ENCODE results near the gene HDAC4. TPM values are rescaled to one million over a fixed set of nuclear protein-coding genes. Genes with fewer than 3 reads are reported as not detected.
A peak's percentile ranks its signal among the peaks of the same experiment; 100 is the strongest.

The HDAC4 gene
- total and polyA plus RNA-seq, 8 donors = 1.7 to 98.8 (median 24.5) TPM

- no peaks in the 10 kb centered on the region for H3K27me3 ChIP-seq
- H3K4me1 ChIP-seq = peaks cover 0 to 82% (median 53%) of the 10 kb centered on the region in 4 donors
- no peak for DNase-seq
- TF ChIP-seq, protein P1, sequence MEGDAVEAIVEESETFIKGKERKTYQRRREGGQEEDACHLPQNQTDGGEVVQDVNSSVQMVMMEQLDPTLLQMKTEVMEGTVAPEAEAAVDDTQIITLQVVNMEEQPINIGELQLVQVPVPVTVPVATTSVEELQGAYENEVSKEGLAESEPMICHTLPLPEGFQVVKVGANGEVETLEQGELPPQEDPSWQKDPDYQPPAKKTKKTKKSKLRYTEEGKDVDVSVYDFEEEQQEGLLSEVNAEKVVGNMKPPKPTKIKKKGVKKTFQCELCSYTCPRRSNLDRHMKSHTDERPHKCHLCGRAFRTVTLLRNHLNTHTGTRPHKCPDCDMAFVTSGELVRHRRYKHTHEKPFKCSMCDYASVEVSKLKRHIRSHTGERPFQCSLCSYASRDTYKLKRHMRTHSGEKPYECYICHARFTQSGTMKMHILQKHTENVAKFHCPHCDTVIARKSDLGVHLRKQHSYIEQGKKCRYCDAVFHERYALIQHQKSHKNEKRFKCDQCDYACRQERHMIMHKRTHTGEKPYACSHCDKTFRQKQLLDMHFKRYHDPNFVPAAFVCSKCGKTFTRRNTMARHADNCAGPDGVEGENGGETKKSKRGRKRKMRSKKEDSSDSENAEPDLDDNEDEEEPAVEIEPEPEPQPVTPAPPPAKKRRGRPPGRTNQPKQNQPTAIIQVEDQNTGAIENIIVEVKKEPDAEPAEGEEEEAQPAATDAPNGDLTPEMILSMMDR (IDR thresholded peaks at IDR 0.05) = no peak
- TF ChIP-seq POLR2A (IDR thresholded peaks at IDR 0.05) = no peak
- no peak for TF ChIP-seq POLR2AphosphoS5 (IDR thresholded peaks at IDR 0.05)
- no peak for TF ChIP-seq EP300 (IDR thresholded peaks at IDR 0.05)
- H3K36me3 ChIP-seq = no peaks in the 10 kb centered on the region
- H3K27ac ChIP-seq = peak overlapping the region in 1 of 5 donors; percentile 68
- no peak overlapping the region for H3K4me3 ChIP-seq
- WGBS, 5 donors = 77 to 84% (median 80%) methylated on average over 13 of the region's 13 CpGs
- H3K9me3 ChIP-seq = no peaks in the 10 kb centered on the region
- intact Hi-C loops (cut with DNase I; ENCODE audit: low total_unique reads) = no loop called here
These were observed 189.3 kb downstream of the HDAC4 start for GRCh38 chr2:239211396-239212094.

DNA sequence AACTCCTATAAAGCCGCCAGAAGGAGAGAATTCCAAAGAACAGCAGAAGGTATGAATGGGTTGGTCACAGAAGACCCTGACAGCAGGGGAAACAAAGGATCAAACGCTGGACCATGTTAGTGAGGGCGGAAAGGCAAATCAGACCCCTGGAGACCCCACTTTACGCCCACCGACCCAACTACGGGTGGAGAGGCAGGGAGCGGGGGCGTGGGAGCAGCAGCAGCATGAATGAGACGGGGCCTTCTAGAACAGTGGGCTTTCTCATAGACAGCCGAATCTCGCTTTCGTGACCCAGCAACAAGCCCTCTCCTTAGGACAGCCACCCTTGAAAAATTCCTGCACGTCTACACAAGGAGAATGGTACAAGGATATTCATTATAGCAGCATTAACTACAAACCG, 191.0 kb downstream of the HDAC4 start:
- Histone ChIP-seq H3K27me3 (no peaks in the 10 kb centered on the region), H3K9me3 (no peaks in the 10 kb centered on the region), H3K36me3 (no peaks in the 10 kb centered on the region), H3K4me3 (no peak overlapping the region), H3K4me1 (peaks cover 0 to 68% (median 43%) of the 10 kb centered on the region in 4 donors), H3K27ac (peak overlapping the region in 1 of 5 donors; percentile 14)
- DNase-seq = no peak
- no peak for TF ChIP-seq POLR2AphosphoS5 (IDR thresholded peaks at IDR 0.05)
- no peak for TF ChIP-seq POLR2A (IDR thresholded peaks at IDR 0.05)
- TF ChIP-seq EP300 (IDR thresholded peaks at IDR 0.05) = no peak
- intact Hi-C loops (cut with DNase I; ENCODE audit: low total_unique reads) = no loop called here
- WGBS, 5 donors = 89 to 97% (median 93%) methylated on average over 14 of the region's 14 CpGs

- 85 to 91% (median 87%) methylated on average over 11 of the region's 11 CpGs for WGBS, 5 donors
- no peaks in the 10 kb centered on the region for H3K36me3 ChIP-seq
- H3K4me1 ChIP-seq = peaks cover 0 to 57% (median 37%) of the 10 kb centered on the region in 4 donors
- no peak overlapping the region for H3K4me3 ChIP-seq
- no peaks in the 10 kb centered on the region for H3K9me3 ChIP-seq
- H3K27me3 ChIP-seq = no peaks in the 10 kb centered on the region
- intact Hi-C loops (cut with DNase I; ENCODE audit: low total_unique reads) = no loop called here
- no peak for TF ChIP-seq EP300 (IDR thresholded peaks at IDR 0.05)
- no peak for TF ChIP-seq POLR2A (IDR thresholded peaks at IDR 0.05)
- DNase-seq = no peak
- H3K27ac ChIP-seq = no peak overlapping the region
These were observed 192.2 kb downstream of the HDAC4 start for GRCh38 chr2:239208465-239209180.

DNA sequence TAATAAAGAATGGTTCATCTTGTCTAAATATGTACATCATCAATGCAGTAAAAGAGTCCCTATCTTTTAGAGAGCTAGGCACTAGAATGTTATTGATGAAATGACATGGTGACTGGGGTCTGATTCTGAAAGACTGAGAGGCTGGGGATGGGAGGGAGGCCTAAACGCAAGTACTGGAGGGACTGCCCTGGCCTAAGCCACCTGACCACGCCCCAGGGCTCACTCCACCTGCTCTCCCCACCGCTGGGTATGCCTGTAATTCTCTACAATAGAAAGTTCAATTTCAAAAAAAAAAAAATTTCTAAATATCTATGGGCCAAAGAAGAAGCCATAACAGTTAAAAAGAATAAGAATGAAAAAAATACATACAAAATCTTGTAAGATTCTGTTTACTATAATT, 194.0 kb downstream of the HDAC4 start:
- Histone ChIP-seq H3K9me3 (no peaks in the 10 kb centered on the region), H3K4me3 (no peak overlapping the region), H3K4me1 (peaks cover 0 to 43% (median 26%) of the 10 kb centered on the region in 4 donors), H3K36me3 (no peaks in the 10 kb centered on the region), H3K27me3 (no peaks in the 10 kb centered on the region), H3K27ac (no peak overlapping the region)
- no peak for DNase-seq
- intact Hi-C loops (cut with DNase I; ENCODE audit: low total_unique reads) = no loop called here
- TF ChIP-seq, protein P1 (IDR thresholded peaks at IDR 0.05) = no peak
- TF ChIP-seq POLR2AphosphoS5 (IDR thresholded peaks at IDR 0.05) (no peak), EP300 (IDR thresholded peaks at IDR 0.05) (no peak), POLR2A (IDR thresholded peaks at IDR 0.05) (no peak)
- WGBS, 5 donors = 86 to 96% (median 90%) methylated on average over 3 of the region's 3 CpGs

GRCh38 chr2:239206042-239206441, 194.8 kb downstream of the HDAC4 start:
- Histone ChIP-seq H3K9me3 (no peaks in the 10 kb centered on the region), H3K27ac (no peak overlapping the region), H3K36me3 (no peaks in the 10 kb centered on the region), H3K4me3 (no peak overlapping the region), H3K4me1 (peaks cover 0 to 43% (median 24%) of the 10 kb centered on the region in 4 donors), H3K27me3 (no peaks in the 10 kb centered on the region)
- intact Hi-C loops (cut with DNase I; ENCODE audit: low total_unique reads) = no loop called here
- TF ChIP-seq POLR2AphosphoS5 (IDR thresholded peaks at IDR 0.05) = no peak
- no peak for TF ChIP-seq EP300 (IDR thresholded peaks at IDR 0.05)
- TF ChIP-seq, protein P1 (IDR thresholded peaks at IDR 0.05) = no peak
- no peak for TF ChIP-seq POLR2A (IDR thresholded peaks at IDR 0.05)
- 93 to 96% (median 95%) methylated on average over 5 of the region's 5 CpGs for WGBS, 5 donors
- no peak for DNase-seq

Data from stomach (tissue), 9 donors.